ENCODE measurements around the gene IGFBP4.
"Not testable (repeated sequence)": the region's sequence is repeated elsewhere in the genome, so short reads cannot be mapped to it uniquely, and the experiment has no call there.

The IGFBP4 gene

GRCh38 chr17:40443196-40443987 is at the start of gene IGFBP4:
Gene IGFBP4 (plus strand): TSS chr17:40443450. CDS start chr17:40443736, 286 bp downstream.
- Histone ChIP-seq H3K4me1 (ENCODE audit: insufficient read depth, low read length) (peaks cover 14% of the 10 kb centered on the region; the same call in 1 of the 2 replicates), H3K9ac (ENCODE audit: low read depth, low read length) (peak within 1 kb of the TSS; percentile 78), H3K27ac (ENCODE audit: low read length) (no peak within 1 kb of the TSS)

GRCh38 chr17:40399185-40399584 is 44.1 kb upstream of the IGFBP4 start:
- Histone ChIP-seq H3K4me3 (ENCODE audit: low read length) (no peak overlapping the region), H3K4me1 (ENCODE audit: insufficient read depth, low read length) (no peaks in the 10 kb centered on the region), H3K27ac (ENCODE audit: low read length) (no peak overlapping the region), H3K27me3 (ENCODE audit: insufficient read depth, low read length) (no peaks in the 10 kb centered on the region), H3K9me3 (ENCODE audit: insufficient read depth, low read depth, low read length) (no peaks in the 10 kb centered on the region), H3K36me3 (ENCODE audit: insufficient read depth, low read depth, low read length) (peaks cover 100% of the 10 kb centered on the region), H3K9ac (ENCODE audit: low read depth, low read length) (no peak overlapping the region)

More at GRCh38 chr17:40443196-40443987, at the start of gene IGFBP4:
- Histone ChIP-seq H3K4me3 (ENCODE audit: low read length) (peak within 1 kb of the TSS; percentile 78), H3K36me3 (ENCODE audit: insufficient read depth, low read depth, low read length) (no peaks in the 10 kb centered on the region), H3K9me3 (ENCODE audit: insufficient read depth, low read depth, low read length) (no peaks in the 10 kb centered on the region), H3K27me3 (ENCODE audit: insufficient read depth, low read length) (peaks cover 11% of the 10 kb centered on the region)

GRCh38 chr17:40402668-40403067 is 40.6 kb upstream of the IGFBP4 start:
- peaks cover 100% of the 10 kb centered on the region for H3K36me3 ChIP-seq (ENCODE audit: insufficient read depth, low read depth, low read length)
- no peak overlapping the region for H3K27ac ChIP-seq (ENCODE audit: low read length)
- no peaks in the 10 kb centered on the region for H3K9me3 ChIP-seq (ENCODE audit: insufficient read depth, low read depth, low read length)
- H3K4me3 ChIP-seq (ENCODE audit: low read length) = no peak overlapping the region
- H3K4me1 ChIP-seq (ENCODE audit: insufficient read depth, low read length) = no peaks in the 10 kb centered on the region
- H3K9ac ChIP-seq (ENCODE audit: low read depth, low read length) = no peak overlapping the region
- H3K27me3 ChIP-seq (ENCODE audit: insufficient read depth, low read length) = no peaks in the 10 kb centered on the region

- no peak overlapping the region for H3K9ac ChIP-seq (ENCODE audit: low read depth, low read length)
- H3K36me3 ChIP-seq (ENCODE audit: insufficient read depth, low read depth, low read length) = peaks cover 100% of the 10 kb centered on the region
- no peaks in the 10 kb centered on the region for H3K9me3 ChIP-seq (ENCODE audit: insufficient read depth, low read depth, low read length)
- H3K4me3 ChIP-seq (ENCODE audit: low read length) = no peak overlapping the region
- H3K27me3 ChIP-seq (ENCODE audit: insufficient read depth, low read length) = no peaks in the 10 kb centered on the region
- no peaks in the 10 kb centered on the region for H3K4me1 ChIP-seq (ENCODE audit: insufficient read depth, low read length)
- H3K27ac ChIP-seq (ENCODE audit: low read length) = no peak overlapping the region
Observed at GRCh38 chr17:40404003-40404402, 39.2 kb upstream of the IGFBP4 start.

- Histone ChIP-seq H3K4me1 (ENCODE audit: insufficient read depth, low read length) (peaks cover 15% of the 10 kb centered on the region), H3K36me3 (ENCODE audit: insufficient read depth, low read depth, low read length) (peaks cover 100% of the 10 kb centered on the region), H3K9me3 (ENCODE audit: insufficient read depth, low read depth, low read length) (no peaks in the 10 kb centered on the region), H3K4me3 (ENCODE audit: low read length) (no peak overlapping the region), H3K27ac (ENCODE audit: low read length) (no peak overlapping the region), H3K9ac (ENCODE audit: low read depth, low read length) (no peak overlapping the region), H3K27me3 (ENCODE audit: insufficient read depth, low read length) (no peaks in the 10 kb centered on the region)
Observed at GRCh38 chr17:40407460-40407859, 35.8 kb upstream of the IGFBP4 start.

GRCh38 chr17:40409540-40409939 is 33.7 kb upstream of the IGFBP4 start:
- not testable (repeated sequence) for H3K27me3 ChIP-seq (ENCODE audit: insufficient read depth, low read length); H3K9me3 ChIP-seq (ENCODE audit: insufficient read depth, low read depth, low read length); H3K9ac ChIP-seq (ENCODE audit: low read depth, low read length); H3K27ac ChIP-seq (ENCODE audit: low read length); H3K4me3 ChIP-seq (ENCODE audit: low read length)
- Histone ChIP-seq H3K4me1 (ENCODE audit: insufficient read depth, low read length) (peaks cover 15% of the 10 kb centered on the region), H3K36me3 (ENCODE audit: insufficient read depth, low read depth, low read length) (peaks cover 100% of the 10 kb centered on the region)

- Histone ChIP-seq H3K27me3 (ENCODE audit: insufficient read depth, low read length) (no peaks in the 10 kb centered on the region), H3K9ac (ENCODE audit: low read depth, low read length) (peak overlapping the region; percentile 52; the same call in 1 of the 2 replicates), H3K36me3 (ENCODE audit: insufficient read depth, low read depth, low read length) (peaks cover 99% of the 10 kb centered on the region), H3K27ac (ENCODE audit: low read length) (peak overlapping the region; percentile 52), H3K9me3 (ENCODE audit: insufficient read depth, low read depth, low read length) (no peaks in the 10 kb centered on the region), H3K4me3 (ENCODE audit: low read length) (peak overlapping the region; percentile 39; the same call in 1 of the 2 replicates), H3K4me1 (ENCODE audit: insufficient read depth, low read length) (peaks cover 15% of the 10 kb centered on the region)
Observed at GRCh38 chr17:40410082-40410481, 33.2 kb upstream of the IGFBP4 start.

- peaks cover 99% of the 10 kb centered on the region for H3K36me3 ChIP-seq (ENCODE audit: insufficient read depth, low read depth, low read length)
- H3K4me3 ChIP-seq (ENCODE audit: low read length) = no peak overlapping the region
- H3K9me3 ChIP-seq (ENCODE audit: insufficient read depth, low read depth, low read length) = no peaks in the 10 kb centered on the region
- no peak overlapping the region for H3K9ac ChIP-seq (ENCODE audit: low read depth, low read length)
- H3K4me1 ChIP-seq (ENCODE audit: insufficient read depth, low read length) = peaks cover 22% of the 10 kb centered on the region
- no peak overlapping the region for H3K27ac ChIP-seq (ENCODE audit: low read length)
- no peaks in the 10 kb centered on the region for H3K27me3 ChIP-seq (ENCODE audit: insufficient read depth, low read length)
Observed at GRCh38 chr17:40411821-40412220, 31.4 kb upstream of the IGFBP4 start.

GRCh38 chr17:40412880-40413279 is 30.4 kb upstream of the IGFBP4 start:
- Histone ChIP-seq H3K9ac (ENCODE audit: low read depth, low read length) (no peak overlapping the region), H3K4me1 (ENCODE audit: insufficient read depth, low read length) (peaks cover 22% of the 10 kb centered on the region), H3K27ac (ENCODE audit: low read length) (no peak overlapping the region), H3K36me3 (ENCODE audit: insufficient read depth, low read depth, low read length) (peaks cover 90% of the 10 kb centered on the region), H3K9me3 (ENCODE audit: insufficient read depth, low read depth, low read length) (no peaks in the 10 kb centered on the region), H3K4me3 (ENCODE audit: low read length) (no peak overlapping the region), H3K27me3 (ENCODE audit: insufficient read depth, low read length) (no peaks in the 10 kb centered on the region)

- not testable (repeated sequence) for H3K9me3 ChIP-seq (ENCODE audit: insufficient read depth, low read depth, low read length); H3K27me3 ChIP-seq (ENCODE audit: insufficient read depth, low read length); H3K4me3 ChIP-seq (ENCODE audit: low read length); H3K27ac ChIP-seq (ENCODE audit: low read length); H3K9ac ChIP-seq (ENCODE audit: low read depth, low read length)
- Histone ChIP-seq H3K4me1 (ENCODE audit: insufficient read depth, low read length) (peaks cover 22% of the 10 kb centered on the region), H3K36me3 (ENCODE audit: insufficient read depth, low read depth, low read length) (peaks cover 75% of the 10 kb centered on the region)
Observed at GRCh38 chr17:40414312-40414711, 28.9 kb upstream of the IGFBP4 start.

GRCh38 chr17:40415390-40415789 is 27.9 kb upstream of the IGFBP4 start:
- Histone ChIP-seq H3K4me3 (ENCODE audit: low read length) (peak overlapping the region; percentile 96; the same call in 1 of the 2 replicates), H3K9ac (ENCODE audit: low read depth, low read length) (no peak overlapping the region), H3K4me1 (ENCODE audit: insufficient read depth, low read length) (peaks cover 23% of the 10 kb centered on the region)

GRCh38 chr17:40416671-40417070 is 26.6 kb upstream of the IGFBP4 start:
- Histone ChIP-seq H3K4me1 (ENCODE audit: insufficient read depth, low read length) (peaks cover 13% of the 10 kb centered on the region), H3K36me3 (ENCODE audit: insufficient read depth, low read depth, low read length) (peaks cover 52% of the 10 kb centered on the region), H3K9me3 (ENCODE audit: insufficient read depth, low read depth, low read length) (no peaks in the 10 kb centered on the region), H3K27ac (ENCODE audit: low read length) (no peak overlapping the region), H3K4me3 (ENCODE audit: low read length) (peak overlapping the region; percentile 96), H3K27me3 (ENCODE audit: insufficient read depth, low read length) (no peaks in the 10 kb centered on the region), H3K9ac (ENCODE audit: low read depth, low read length) (peak overlapping the region; percentile 95; the same call in 1 of the 2 replicates)

More at GRCh38 chr17:40415390-40415789, 27.9 kb upstream of the IGFBP4 start:
- no peaks in the 10 kb centered on the region for H3K27me3 ChIP-seq (ENCODE audit: insufficient read depth, low read length)
- no peak overlapping the region for H3K27ac ChIP-seq (ENCODE audit: low read length)
- H3K36me3 ChIP-seq (ENCODE audit: insufficient read depth, low read depth, low read length) = peaks cover 65% of the 10 kb centered on the region
- no peaks in the 10 kb centered on the region for H3K9me3 ChIP-seq (ENCODE audit: insufficient read depth, low read depth, low read length)

Measured in iPS-20b (cell line).